Neural progenitor cell (in vitro differentiated cells): ENCODE measurements around the gene ABCG4.
"Not testable (repeated sequence)": the region's sequence is repeated elsewhere in the genome, so short reads cannot be mapped to it uniquely, and the experiment has no call there.

Source experiments
- EZH2 ChIP-seq: fragments of 200-600 bp; sonication (generic); IDR thresholded peaks from 2 replicates; pipeline ENCODE4 v1.6.1; 2017; ENCODE audit warnings: antibody characterized with exemption, mild to moderate bottlenecking, moderate library complexity
- TF ChIP-seq, protein P1 (sequence below): fragments of 200-600 bp; sonication (generic); IDR thresholded peaks from 2 replicates; pipeline ENCODE4 v1.5.1; 2017; ENCODE audit warnings: antibody characterized with exemption, mild to moderate bottlenecking

DNA sequence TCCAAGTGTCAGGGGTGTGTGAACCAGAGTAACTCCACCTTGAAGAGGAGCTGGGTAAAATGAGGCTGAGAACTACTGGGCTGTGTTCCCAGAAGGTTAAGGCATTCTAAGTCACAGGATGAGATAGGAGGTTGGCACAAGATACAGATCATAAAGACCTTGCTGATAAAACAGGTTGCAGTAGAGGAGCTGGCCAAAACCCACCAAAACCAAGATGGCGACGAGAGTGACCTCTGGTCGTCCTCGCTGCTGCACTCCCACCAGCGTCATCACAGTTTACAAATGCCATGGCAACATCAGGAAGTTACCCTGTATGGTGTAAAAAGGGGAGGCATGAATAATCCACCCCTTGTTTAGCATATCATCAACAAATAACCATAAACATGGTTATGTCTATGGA lies 52.4 kb downstream of the ABCG4 start:
- TF ChIP-seq, protein P1, sequence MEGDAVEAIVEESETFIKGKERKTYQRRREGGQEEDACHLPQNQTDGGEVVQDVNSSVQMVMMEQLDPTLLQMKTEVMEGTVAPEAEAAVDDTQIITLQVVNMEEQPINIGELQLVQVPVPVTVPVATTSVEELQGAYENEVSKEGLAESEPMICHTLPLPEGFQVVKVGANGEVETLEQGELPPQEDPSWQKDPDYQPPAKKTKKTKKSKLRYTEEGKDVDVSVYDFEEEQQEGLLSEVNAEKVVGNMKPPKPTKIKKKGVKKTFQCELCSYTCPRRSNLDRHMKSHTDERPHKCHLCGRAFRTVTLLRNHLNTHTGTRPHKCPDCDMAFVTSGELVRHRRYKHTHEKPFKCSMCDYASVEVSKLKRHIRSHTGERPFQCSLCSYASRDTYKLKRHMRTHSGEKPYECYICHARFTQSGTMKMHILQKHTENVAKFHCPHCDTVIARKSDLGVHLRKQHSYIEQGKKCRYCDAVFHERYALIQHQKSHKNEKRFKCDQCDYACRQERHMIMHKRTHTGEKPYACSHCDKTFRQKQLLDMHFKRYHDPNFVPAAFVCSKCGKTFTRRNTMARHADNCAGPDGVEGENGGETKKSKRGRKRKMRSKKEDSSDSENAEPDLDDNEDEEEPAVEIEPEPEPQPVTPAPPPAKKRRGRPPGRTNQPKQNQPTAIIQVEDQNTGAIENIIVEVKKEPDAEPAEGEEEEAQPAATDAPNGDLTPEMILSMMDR: not testable (repeated sequence)
- not testable (repeated sequence) for TF ChIP-seq EZH2
